GM18867 (cell line): ENCODE data around the gene MS4A4E.
"Not testable (repeated sequence)": the region's sequence is repeated elsewhere in the genome, so short reads cannot be mapped to it uniquely, and the experiment has no call there.

Experiments
- ATAC-seq: cut with Tn5 transposase; IDR thresholded peaks from one replicate; pipeline ENCODE4 v1.9.1; 2021; ENCODE audit warnings: mild to moderate bottlenecking, moderate library complexity; ENCODE audit not compliant: unreplicated experiment

Gene MS4A4E

GRCh38 chr11:60175860-60176275 is 67.1 kb downstream of the MS4A4E start:
- peak; percentile 69 for ATAC-seq

- ATAC-seq, result no peak
Measured at GRCh38 chr11:60172011-60172410, 70.9 kb downstream of the MS4A4E start.

- no peak for ATAC-seq
Measured at GRCh38 chr11:60170566-60170965, 72.4 kb downstream of the MS4A4E start.

GRCh38 chr11:60169264-60169915 is 73.5 kb downstream of the MS4A4E start:
- no peak for ATAC-seq

- ATAC-seq, result no peak
Measured at GRCh38 chr11:60168306-60168705, 74.6 kb downstream of the MS4A4E start.

- no peak for ATAC-seq
Measured at GRCh38 chr11:60165951-60166350, 77.0 kb downstream of the MS4A4E start.

GRCh38 chr11:60165538-60165937 is 77.4 kb downstream of the MS4A4E start:
- ATAC-seq, result no peak

- no peak for ATAC-seq
Measured at GRCh38 chr11:60164550-60165075, 78.3 kb downstream of the MS4A4E start.

GRCh38 chr11:60161766-60162165 is 81.2 kb downstream of the MS4A4E start:
- ATAC-seq, result no peak

GRCh38 chr11:60161107-60161506 is 81.8 kb downstream of the MS4A4E start:
- ATAC-seq, result no peak

GRCh38 chr11:60159868-60160267 is 83.1 kb downstream of the MS4A4E start:
- ATAC-seq, result no peak

- ATAC-seq, result no peak
Measured at GRCh38 chr11:60159284-60159683, 83.7 kb downstream of the MS4A4E start.

GRCh38 chr11:60158636-60159035 is 84.3 kb downstream of the MS4A4E start:
- no peak for ATAC-seq

- no peak for ATAC-seq
Measured at GRCh38 chr11:60155931-60156330, 87.0 kb downstream of the MS4A4E start.

- not testable (repeated sequence) for ATAC-seq
Measured at GRCh38 chr11:60152727-60153126, 90.2 kb downstream of the MS4A4E start.

GRCh38 chr11:60150279-60150678 is 92.7 kb downstream of the MS4A4E start:
- no peak for ATAC-seq
